Measurements from ENCODE around the gene ARAF. TPM values are rescaled to one million over a fixed set of nuclear protein-coding genes. Genes with fewer than 3 reads are reported as not detected.

Gene ARAF
- total RNA-seq, 1 experiment from 2014 or later, result 31.1 TPM

DNA sequence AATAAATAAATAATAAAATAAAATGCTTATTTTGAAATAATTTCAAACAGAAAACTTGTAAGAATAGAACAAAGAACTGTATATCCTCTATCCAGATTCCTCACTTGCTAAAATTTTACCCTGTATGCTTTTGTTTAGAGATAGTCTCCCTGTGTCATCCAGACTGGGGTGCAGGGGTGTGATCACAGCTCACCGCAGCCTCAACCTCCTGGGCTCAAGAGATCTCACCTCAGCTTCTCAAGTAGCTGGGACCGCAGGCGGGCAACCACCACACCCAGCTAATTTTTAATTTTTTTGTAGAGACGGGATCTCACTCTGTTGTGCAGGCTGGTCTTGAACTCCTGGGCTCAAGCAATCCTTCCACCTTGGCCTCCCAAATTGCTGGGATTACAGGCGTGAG, 17.5 kb upstream of the ARAF start:
- Histone ChIP-seq H3K36me3 (ENCODE audit: low read depth) (no peaks in the 10 kb centered on the region), H3K4me2 (no peak overlapping the region), H3F3A (ENCODE audit: insufficient read depth, low read depth) (no peaks in the 10 kb centered on the region), H3K79me2 (ENCODE audit: low read depth) (no peaks in the 10 kb centered on the region), H2AFZ (no peak overlapping the region), H3K4me3 (no peak overlapping the region), H3K27me3 (ENCODE audit: insufficient read depth, low read depth) (no peaks in the 10 kb centered on the region), H3K27ac (no peak overlapping the region), H3K9me3 (ENCODE audit: insufficient read depth, low read depth) (no peaks in the 10 kb centered on the region), H3K9me2 (ENCODE audit: insufficient read depth) (no peaks in the 10 kb centered on the region), H4K20me1 (ENCODE audit: insufficient read depth) (no peaks in the 10 kb centered on the region), H3K4me1 (replicated peaks; ENCODE audit: insufficient read depth) (no peaks in the 10 kb centered on the region)
- BruUV-seq (replicated peaks), result no TSS peak
- DNase-seq, result no peak
- CTCF ChIA-PET, result no interaction called here
- POLR2A ChIA-PET (ENCODE audit: unreplicated experiment), result interaction anchor here (0.6 kb wide), 1 partner anchor 306 kb away, joined by 3 read pairs; no protein-coding TSS in a partner anchor
- TF ChIP-seq, protein P1, sequence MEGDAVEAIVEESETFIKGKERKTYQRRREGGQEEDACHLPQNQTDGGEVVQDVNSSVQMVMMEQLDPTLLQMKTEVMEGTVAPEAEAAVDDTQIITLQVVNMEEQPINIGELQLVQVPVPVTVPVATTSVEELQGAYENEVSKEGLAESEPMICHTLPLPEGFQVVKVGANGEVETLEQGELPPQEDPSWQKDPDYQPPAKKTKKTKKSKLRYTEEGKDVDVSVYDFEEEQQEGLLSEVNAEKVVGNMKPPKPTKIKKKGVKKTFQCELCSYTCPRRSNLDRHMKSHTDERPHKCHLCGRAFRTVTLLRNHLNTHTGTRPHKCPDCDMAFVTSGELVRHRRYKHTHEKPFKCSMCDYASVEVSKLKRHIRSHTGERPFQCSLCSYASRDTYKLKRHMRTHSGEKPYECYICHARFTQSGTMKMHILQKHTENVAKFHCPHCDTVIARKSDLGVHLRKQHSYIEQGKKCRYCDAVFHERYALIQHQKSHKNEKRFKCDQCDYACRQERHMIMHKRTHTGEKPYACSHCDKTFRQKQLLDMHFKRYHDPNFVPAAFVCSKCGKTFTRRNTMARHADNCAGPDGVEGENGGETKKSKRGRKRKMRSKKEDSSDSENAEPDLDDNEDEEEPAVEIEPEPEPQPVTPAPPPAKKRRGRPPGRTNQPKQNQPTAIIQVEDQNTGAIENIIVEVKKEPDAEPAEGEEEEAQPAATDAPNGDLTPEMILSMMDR (conservative IDR thresholded peaks at IDR 0.05), result no peak
- no peak for TF ChIP-seq EZH2 (IDR thresholded peaks at IDR 0.05; ENCODE audit: low read depth)
- intact Hi-C loops (cut with micrococcal nuclease; ENCODE audit: unreplicated experiment), result no loop called here

DNA sequence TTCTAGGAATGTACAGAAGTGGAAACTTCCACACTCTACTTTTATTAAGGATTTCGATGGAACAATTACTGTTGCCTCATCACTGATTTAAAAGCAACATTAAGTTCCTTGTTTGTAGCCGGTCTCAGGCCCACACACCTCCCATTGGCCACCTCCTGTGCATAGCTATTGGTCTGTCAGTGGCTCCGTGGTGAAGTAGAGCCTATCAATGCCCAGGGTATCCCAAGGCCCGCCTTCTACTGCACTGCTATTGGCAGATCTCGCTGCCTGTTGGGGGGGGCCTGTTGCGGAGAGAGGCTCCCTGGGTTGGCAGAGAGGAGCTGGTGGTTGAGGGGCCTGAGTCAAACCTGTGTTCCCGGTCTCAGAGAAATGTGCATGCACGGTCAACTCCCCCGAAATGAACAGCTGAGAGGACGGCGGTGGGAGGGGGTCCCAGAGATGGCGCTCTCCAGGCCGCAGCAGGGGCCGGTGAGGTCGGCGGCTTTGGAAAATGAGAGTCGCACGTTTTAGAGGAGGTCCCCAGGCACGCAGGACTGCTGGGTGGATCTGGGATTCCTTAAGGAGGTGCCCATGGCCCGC, 4.9 kb upstream of the ARAF start:
- BruUV-seq (replicated peaks), result no TSS peak
- Histone ChIP-seq H3K9me3 (ENCODE audit: insufficient read depth, low read depth) (no peaks in the 10 kb centered on the region), H3K4me1 (replicated peaks; ENCODE audit: insufficient read depth) (no peaks in the 10 kb centered on the region; the same call in 1 of the 2 replicates), H4K20me1 (ENCODE audit: insufficient read depth) (no peaks in the 10 kb centered on the region), H3K9me2 (ENCODE audit: insufficient read depth) (no peaks in the 10 kb centered on the region), H3F3A (ENCODE audit: insufficient read depth, low read depth) (no peaks in the 10 kb centered on the region), H2AFZ (no peak overlapping the region), H3K4me3 (peak overlapping the region; percentile 52; the same call in 1 of the 2 replicates), H3K27me3 (ENCODE audit: insufficient read depth, low read depth) (no peaks in the 10 kb centered on the region), H3K36me3 (ENCODE audit: low read depth) (no peaks in the 10 kb centered on the region), H3K4me2 (peak overlapping the region; percentile 62), H3K79me2 (ENCODE audit: low read depth) (no peaks in the 10 kb centered on the region), H3K27ac (0 out of 2 replicates have a peak overlapping the region, but pooled peaks have one; percentile 26)
- no peak for TF ChIP-seq EZH2 (IDR thresholded peaks at IDR 0.05; ENCODE audit: low read depth)
- TF ChIP-seq, protein P1 (conservative IDR thresholded peaks at IDR 0.05), result no peak
- peak; percentile 73 to 79 for DNase-seq
- POLR2A ChIA-PET (ENCODE audit: unreplicated experiment), result interaction anchor here (0.6 kb wide), 2 partner anchors 61 to 1312 kb away, joined by 3 to 7 read pairs; no protein-coding TSS in a partner anchor
- CTCF ChIA-PET, result no interaction called here
- intact Hi-C loops (cut with micrococcal nuclease; ENCODE audit: unreplicated experiment), result no loop called here

DNA sequence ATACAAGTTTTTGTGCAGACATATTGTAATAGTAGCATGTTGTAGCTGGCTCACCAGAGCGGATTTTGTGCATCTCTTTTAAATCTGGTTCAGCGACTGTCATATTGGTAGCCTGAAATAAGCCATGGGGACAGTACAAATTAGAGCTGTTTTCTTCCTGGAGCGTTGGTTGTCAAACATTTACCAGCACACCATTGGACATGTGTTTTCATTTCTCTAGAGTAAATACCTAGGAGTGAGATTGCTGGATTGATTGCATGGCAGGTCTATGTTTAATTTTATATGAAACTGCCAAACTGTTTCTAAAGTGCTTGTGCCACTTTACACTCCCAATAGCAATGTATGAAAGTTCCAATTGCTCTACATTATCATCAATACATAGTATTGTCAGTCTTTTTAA, 2.6 kb upstream of the ARAF start:
- ChIA-PET CTCF (no interaction called here), POLR2A (ENCODE audit: unreplicated experiment) (no interaction called here)
- 0 out of 2 replicates have a peak, but pooled peaks cover 5% of the 10 kb centered on the region for H3K79me2 ChIP-seq (ENCODE audit: low read depth)
- H3K4me2 ChIP-seq, result no peak overlapping the region
- intact Hi-C loops (cut with micrococcal nuclease; ENCODE audit: unreplicated experiment), result no loop called here
- TF ChIP-seq, protein P1 (conservative IDR thresholded peaks at IDR 0.05), result no peak
- no peak for TF ChIP-seq EZH2 (IDR thresholded peaks at IDR 0.05; ENCODE audit: low read depth)
- H3K36me3 ChIP-seq (ENCODE audit: low read depth), result no peaks in the 10 kb centered on the region
- no peaks in the 10 kb centered on the region; the same call in 1 of the 2 replicates for H3K4me1 ChIP-seq (replicated peaks; ENCODE audit: insufficient read depth)
- H3K4me3 ChIP-seq, result no peak overlapping the region
- no peak overlapping the region for H3K27ac ChIP-seq
- BruUV-seq (replicated peaks), result no TSS peak
- H3F3A ChIP-seq (ENCODE audit: insufficient read depth, low read depth), result no peaks in the 10 kb centered on the region
- H3K9me3 ChIP-seq (ENCODE audit: insufficient read depth, low read depth), result no peaks in the 10 kb centered on the region
- H4K20me1 ChIP-seq (ENCODE audit: insufficient read depth), result no peaks in the 10 kb centered on the region
- H2AFZ ChIP-seq, result no peak overlapping the region
- H3K9me2 ChIP-seq (ENCODE audit: insufficient read depth), result no peaks in the 10 kb centered on the region
- no peak for DNase-seq
- no peaks in the 10 kb centered on the region for H3K27me3 ChIP-seq (ENCODE audit: insufficient read depth, low read depth)
